Subcutaneous abdominal adipose tissue (tissue), 5 donors: ENCODE results near the gene ARHGAP24.

Experiments
- H3K27ac ChIP-seq: one replicate; pipeline ENCODE4 v1.7.0; 2013; ENCODE audit warnings: low read depth, mild to moderate bottlenecking, inconsistent platforms, low read length, moderate library complexity
- H3K27me3 ChIP-seq, 5 donors: one replicate each; pipeline ENCODE4 v1.7.0; 2013; ENCODE audit warnings: low read length in 5 of 5, inconsistent platforms in 1 of 5; ENCODE audit not compliant: control insufficient read depth in 5 of 5, insufficient read depth in 4 of 5
- H3K36me3 ChIP-seq, 5 donors: one replicate each; pipeline ENCODE4 v1.7.0; 2013; ENCODE audit warnings: low read length in 5 of 5; ENCODE audit not compliant: control insufficient read depth in 5 of 5, insufficient read depth in 5 of 5
- H3K4me1 ChIP-seq, 5 donors: one replicate each; pipeline ENCODE4 v1.7.0; 2013; ENCODE audit warnings: low read length in 5 of 5, mild to moderate bottlenecking in 3 of 5, moderate library complexity in 1 of 5; ENCODE audit not compliant: control insufficient read depth in 5 of 5, insufficient read depth in 5 of 5
- H3K4me3 ChIP-seq, 5 donors: one replicate each; pipeline ENCODE4 v1.7.0; 2013; ENCODE audit warnings: low read length in 5 of 5, low read depth in 1 of 5
- H3K9ac ChIP-seq, 5 donors: one replicate each; pipeline ENCODE4 v1.7.0; 2013; ENCODE audit warnings: low read length in 5 of 5, mild to moderate bottlenecking in 4 of 5, moderate library complexity in 3 of 5
- H3K9me3 ChIP-seq, 5 donors: one replicate each; pipeline ENCODE4 v1.7.0; 2013; ENCODE audit warnings: low read length in 5 of 5; ENCODE audit not compliant: control insufficient read depth in 5 of 5
- donor health status: healthy.
- donor health status: healthy.
- donor health status: healthy.
- donor health status: healthy.
- donor health status: healthy.

Gene ARHGAP24

DNA sequence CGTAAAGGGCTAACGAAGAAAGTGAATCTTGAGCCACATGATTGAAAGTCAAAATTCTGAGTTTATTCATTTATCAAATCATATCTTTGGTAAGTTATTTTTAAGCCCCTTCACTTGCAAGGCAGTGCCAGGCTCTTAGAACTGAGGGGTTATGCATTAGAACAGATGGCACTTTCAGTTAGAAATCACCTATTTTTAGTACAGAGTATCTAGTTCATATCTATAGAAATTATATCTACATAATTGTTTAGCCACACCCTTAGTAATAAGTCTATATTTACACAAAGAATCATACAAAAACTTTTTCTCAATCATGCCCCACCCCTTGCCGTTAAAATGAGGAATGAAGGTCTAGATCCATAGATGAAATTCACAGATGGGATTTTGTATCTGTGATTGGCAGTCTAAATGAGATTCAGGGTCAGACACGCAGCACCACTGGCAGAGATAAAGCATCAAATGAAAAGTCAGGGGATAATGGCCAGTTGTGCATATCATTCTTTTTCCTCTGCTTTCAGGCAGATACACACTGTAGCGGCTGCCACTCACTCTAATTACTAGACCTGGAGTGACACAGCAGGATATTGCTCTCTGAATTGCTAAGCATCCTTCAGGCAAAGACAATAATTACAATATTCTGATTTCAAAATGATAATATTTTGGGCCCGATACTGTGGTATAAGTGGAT is 444.4 kb downstream of the ARHGAP24 start:
- H3K27ac ChIP-seq, result no peak overlapping the region
- H3K27me3 ChIP-seq, result no peaks in the 10 kb centered on the region
- no peaks in the 10 kb centered on the region for H3K36me3 ChIP-seq
- no peaks in the 10 kb centered on the region for H3K4me1 ChIP-seq
- no peak overlapping the region for H3K4me3 ChIP-seq
- no peak overlapping the region for H3K9ac ChIP-seq
- H3K9me3 ChIP-seq, result no peaks in the 10 kb centered on the region

DNA sequence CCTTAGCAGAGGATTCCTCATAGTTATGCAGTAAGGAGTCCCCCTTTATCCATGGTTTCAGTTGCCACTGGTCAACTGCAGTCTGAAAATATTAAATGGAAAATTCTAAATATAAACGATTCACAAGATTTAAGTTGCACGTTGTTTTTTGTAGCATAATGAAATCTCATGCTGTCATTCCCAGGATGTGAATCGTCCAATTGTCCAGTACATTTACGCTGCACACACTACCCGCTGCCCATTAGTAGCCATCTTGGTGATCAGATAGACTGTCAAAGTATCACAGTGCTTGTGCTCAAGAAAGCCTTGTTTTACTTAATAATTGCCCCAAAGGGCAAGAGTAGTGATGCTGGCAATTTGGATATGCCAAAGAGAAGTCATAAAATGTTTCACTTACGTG is 450.1 kb downstream of the ARHGAP24 start:
- Histone ChIP-seq H3K9me3 (no peaks in the 10 kb centered on the region), H3K4me3 (no peak overlapping the region), H3K27ac (no peak overlapping the region), H3K36me3 (no peaks in the 10 kb centered on the region), H3K9ac (no peak overlapping the region), H3K27me3 (no peaks in the 10 kb centered on the region), H3K4me1 (peaks cover 0 to 22% (median 11%) of the 10 kb centered on the region in 5 donors)

DNA sequence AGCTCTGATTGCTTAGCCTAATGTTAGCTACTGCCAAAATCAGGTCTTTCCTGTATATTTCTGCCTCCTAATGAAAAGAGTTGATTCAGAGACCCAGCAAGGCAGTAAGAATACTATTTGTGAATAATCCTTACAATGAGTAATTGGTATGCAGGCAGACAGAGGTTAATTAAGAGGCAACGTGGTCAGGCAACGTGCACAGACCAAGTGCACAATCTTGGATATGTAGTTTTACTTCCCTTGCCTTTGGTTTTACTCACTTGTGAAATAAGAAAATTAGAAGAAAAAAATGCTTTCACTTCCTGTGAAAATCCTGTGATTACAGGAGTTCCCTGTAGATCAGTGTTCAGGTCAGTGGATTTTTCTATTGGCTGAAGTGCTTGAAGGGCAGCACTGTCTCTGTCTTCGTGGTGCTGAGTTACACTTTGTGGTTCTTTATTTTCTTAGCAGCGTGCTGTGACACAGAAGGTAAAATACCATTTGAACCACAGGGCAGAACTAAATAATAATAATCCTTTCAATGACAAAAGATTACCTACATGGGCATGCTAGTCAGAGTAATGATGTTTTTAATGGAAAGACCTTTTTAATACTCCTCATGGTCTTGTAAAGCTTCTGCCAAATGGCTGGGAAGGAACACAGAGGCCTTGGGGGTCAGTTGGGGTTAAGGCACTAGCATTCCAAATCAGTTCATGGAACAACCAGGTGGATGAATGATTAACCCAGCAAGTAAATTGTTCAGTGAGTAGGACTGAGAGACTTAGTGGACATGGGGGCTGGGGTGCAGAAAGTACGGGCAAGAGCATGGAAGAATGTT is 454.0 kb downstream of the ARHGAP24 start:
- Histone ChIP-seq H3K4me3 (no peak overlapping the region), H3K27me3 (no peaks in the 10 kb centered on the region), H3K27ac (no peak overlapping the region), H3K9ac (no peak overlapping the region), H3K36me3 (no peaks in the 10 kb centered on the region), H3K4me1 (peaks cover 7 to 47% (median 27%) of the 10 kb centered on the region in 5 donors), H3K9me3 (no peaks in the 10 kb centered on the region)

DNA sequence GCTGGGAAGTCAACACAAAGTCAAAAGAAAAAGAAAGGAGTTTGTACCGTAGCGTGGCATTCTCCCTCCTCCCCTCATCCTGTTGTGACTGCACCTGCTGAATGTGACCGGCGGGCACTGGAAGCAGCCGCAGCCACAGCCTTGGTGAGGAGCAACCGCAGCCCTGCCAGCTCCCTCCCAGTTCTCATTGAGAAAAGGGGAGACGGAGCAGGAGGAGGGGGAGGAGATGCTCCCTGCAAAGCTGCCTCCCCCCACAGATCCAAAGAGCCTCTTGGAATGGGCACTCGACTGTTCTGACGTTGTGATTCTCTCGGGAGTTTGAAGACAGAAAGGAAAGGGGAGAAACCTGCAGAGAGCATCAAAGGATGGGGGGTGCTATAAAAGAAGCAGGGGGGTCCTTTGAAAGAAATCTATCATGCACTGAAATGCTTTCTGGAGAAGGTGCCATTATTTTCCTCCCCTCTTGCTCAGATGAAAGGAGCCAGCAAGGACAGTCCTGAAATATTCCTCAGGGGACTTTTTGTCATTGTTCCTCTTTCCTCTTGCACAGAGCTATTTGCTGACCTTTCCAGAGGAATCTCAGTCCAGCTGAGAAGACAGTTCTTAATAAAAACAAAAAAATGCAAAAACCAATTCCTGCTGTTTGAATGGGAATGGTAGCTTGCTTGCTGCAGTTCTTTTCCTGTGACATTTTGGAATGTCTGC is 455.2 kb downstream of the ARHGAP24 start:
- H3K9me3 ChIP-seq, result no peaks in the 10 kb centered on the region
- no peak overlapping the region for H3K27ac ChIP-seq
- no peaks in the 10 kb centered on the region for H3K27me3 ChIP-seq
- peaks cover 7 to 47% (median 27%) of the 10 kb centered on the region in 5 donors for H3K4me1 ChIP-seq
- H3K36me3 ChIP-seq, result no peaks in the 10 kb centered on the region
- peak overlapping the region; percentile 12 to 55 (median 51) for H3K4me3 ChIP-seq
- H3K9ac ChIP-seq, result no peak overlapping the region

DNA sequence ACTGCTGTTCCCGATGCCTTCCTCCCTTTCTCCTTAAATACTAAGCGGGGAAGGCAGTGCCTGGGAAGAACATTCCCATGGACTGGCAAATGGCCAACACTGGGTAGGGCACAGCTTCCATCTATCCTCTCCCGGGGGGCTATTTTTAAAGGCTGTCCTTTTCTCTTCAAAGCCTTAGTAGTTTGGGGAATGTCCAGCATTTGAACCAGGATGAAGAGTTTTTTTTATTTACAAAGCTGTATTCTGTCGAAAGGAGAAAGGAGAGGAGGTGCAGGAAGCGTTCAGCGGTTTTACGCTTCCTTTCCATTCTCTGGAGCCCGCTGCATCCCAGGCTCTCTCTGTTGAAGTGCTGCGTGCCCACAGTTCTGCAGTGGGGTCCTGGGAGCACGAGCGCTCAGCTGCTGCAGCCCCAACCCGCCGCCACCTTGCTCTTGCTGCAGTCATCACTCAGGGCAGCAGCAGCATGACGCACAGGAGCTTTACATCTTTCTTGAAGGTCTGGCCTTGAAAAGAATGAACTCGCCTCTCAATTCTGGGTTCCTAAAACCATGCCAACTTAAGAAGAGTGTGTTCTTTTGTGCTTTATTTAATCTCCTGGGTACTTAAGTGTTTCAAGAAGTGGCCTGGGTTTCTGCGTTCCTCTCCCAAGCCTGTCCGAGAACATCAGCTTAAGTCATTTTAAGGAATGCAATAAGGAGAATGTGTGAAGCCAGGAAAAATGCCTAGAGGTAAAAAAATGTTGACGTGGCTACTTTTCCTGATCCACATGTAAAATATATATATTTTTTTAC is 457.7 kb downstream of the ARHGAP24 start:
- peaks cover 7 to 47% (median 30%) of the 10 kb centered on the region in 5 donors for H3K4me1 ChIP-seq
- H3K9me3 ChIP-seq, result no peaks in the 10 kb centered on the region
- no peak overlapping the region for H3K27ac ChIP-seq
- peak overlapping the region in 4 of 5 donors; percentile 29 to 50 (median 42) for H3K4me3 ChIP-seq
- no peaks in the 10 kb centered on the region for H3K36me3 ChIP-seq
- no peaks in the 10 kb centered on the region for H3K27me3 ChIP-seq
- no peak overlapping the region for H3K9ac ChIP-seq

DNA sequence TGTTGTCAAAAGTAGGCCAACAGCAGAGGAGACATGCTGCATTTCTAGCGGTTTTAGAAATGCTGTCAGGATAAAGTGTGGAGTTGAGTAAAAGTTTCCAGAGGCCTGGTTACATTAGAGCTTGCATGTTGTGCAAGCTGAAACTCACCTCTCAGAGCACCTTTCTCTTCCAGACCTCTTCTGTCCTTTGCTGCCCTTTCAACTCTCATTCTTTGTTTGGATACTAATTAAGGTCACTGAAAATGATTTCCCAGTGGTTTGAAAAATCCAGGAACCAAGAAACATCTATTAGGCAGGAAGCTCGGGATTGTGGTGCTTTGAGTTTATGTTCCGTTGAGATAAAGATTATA is 458.3 kb downstream of the ARHGAP24 start:
- H3K4me1 ChIP-seq, result peaks cover 10 to 44% (median 32%) of the 10 kb centered on the region in 5 donors
- no peaks in the 10 kb centered on the region for H3K36me3 ChIP-seq
- H3K9ac ChIP-seq, result no peak overlapping the region
- H3K27ac ChIP-seq, result no peak overlapping the region
- no peaks in the 10 kb centered on the region for H3K9me3 ChIP-seq
- no peaks in the 10 kb centered on the region for H3K27me3 ChIP-seq
- H3K4me3 ChIP-seq, result no peak overlapping the region

DNA sequence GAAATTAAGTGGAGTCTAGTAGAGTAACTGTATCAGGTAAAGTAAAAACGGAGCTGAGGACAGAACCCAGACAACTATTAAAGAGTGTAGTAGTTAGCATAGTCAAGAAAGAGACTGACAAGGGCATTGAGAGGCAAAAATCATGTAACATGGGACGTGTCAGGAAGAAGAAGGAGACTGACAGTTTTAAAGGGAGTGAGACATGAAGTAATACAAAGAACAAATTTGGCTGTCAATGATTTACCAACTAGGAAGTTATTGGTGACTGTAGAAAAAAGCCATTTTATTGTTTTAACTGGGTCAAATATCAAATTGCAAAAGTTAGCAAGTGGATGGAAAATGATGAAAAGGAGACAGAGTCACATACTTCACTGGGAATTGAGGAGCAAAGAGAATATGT is 462.6 kb downstream of the ARHGAP24 start:
- no peak overlapping the region for H3K9ac ChIP-seq
- no peaks in the 10 kb centered on the region for H3K27me3 ChIP-seq
- no peak overlapping the region for H3K27ac ChIP-seq
- H3K36me3 ChIP-seq, result no peaks in the 10 kb centered on the region
- H3K4me3 ChIP-seq, result no peak overlapping the region
- peaks cover 4 to 24% (median 14%) of the 10 kb centered on the region in 5 donors for H3K4me1 ChIP-seq
- no peaks in the 10 kb centered on the region for H3K9me3 ChIP-seq

DNA sequence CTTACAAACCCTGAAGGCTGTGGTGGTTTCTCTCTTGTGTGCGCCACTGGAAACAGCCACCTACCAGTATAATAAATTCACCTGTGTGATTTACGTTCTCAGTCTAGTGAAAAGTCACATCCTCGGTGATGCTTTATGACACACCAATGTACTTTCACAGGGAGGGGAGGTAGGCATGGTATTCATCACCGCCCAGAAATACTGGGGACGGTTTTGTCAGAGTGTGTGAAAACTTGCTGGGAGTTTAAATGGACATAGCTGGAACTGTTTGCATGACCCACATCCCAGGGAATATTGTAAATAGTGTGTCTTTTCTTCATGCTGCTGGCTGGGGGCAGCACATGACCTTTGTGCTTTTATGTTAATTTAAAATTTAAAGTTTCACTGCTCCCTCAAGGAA is 463.1 kb downstream of the ARHGAP24 start:
- Histone ChIP-seq H3K36me3 (no peaks in the 10 kb centered on the region), H3K27me3 (no peaks in the 10 kb centered on the region), H3K4me1 (peaks cover 4 to 22% (median 8%) of the 10 kb centered on the region in 5 donors), H3K9me3 (no peaks in the 10 kb centered on the region), H3K27ac (no peak overlapping the region), H3K4me3 (no peak overlapping the region), H3K9ac (no peak overlapping the region)

DNA sequence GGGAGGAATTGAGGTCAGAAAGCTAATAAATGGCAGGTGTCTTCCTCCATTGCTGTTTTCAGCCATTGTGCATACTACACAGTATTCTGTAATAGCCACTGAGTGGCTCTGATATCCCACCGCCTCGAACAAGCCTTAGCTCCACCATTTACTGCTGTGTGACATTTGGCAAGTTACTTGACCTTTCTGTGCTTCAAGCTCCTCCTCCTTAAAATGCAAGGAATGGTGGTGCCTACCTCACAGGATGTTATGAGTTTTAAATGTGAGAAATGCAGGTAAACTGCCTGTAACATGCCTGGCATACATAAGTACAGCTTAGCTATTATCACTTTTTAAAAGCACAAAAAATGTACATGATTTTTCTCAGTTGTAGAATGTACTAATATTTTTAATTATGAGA is 464.0 kb downstream of the ARHGAP24 start:
- Histone ChIP-seq H3K27ac (no peak overlapping the region), H3K27me3 (no peaks in the 10 kb centered on the region), H3K9ac (no peak overlapping the region), H3K4me1 (peaks cover 2 to 22% (median 5%) of the 10 kb centered on the region in 5 donors), H3K4me3 (no peak overlapping the region), H3K36me3 (no peaks in the 10 kb centered on the region), H3K9me3 (no peaks in the 10 kb centered on the region)
